BE2C (cell line): ENCODE data around the gene TSBP1.
A peak's percentile ranks its signal among the peaks of the same experiment; 100 is the strongest.

ENCODE experiments used
- DNase-seq: peaks from one replicate; pipeline ENCODE4 v3.0.0-alpha.2; 2020
- H3K27me3 ChIP-seq: fragments of 250-450 bp; sonication (Bioruptor Pico); 2 replicates; pipeline ENCODE4 v1.5.1; 2020; ENCODE audit warnings: mild to moderate bottlenecking
- H3K36me3 ChIP-seq: fragments of 250-450 bp; sonication (Bioruptor Pico); 2 replicates; pipeline ENCODE4 v1.5.1; 2020; ENCODE audit warnings: mild to moderate bottlenecking
- H3K4me1 ChIP-seq: fragments of 250-450 bp; sonication (Bioruptor Pico); 2 replicates; pipeline ENCODE4 v1.5.1; 2020
- H3K4me3 ChIP-seq: 2 replicates; pipeline ENCODE4 v1.5.1; 2011; ENCODE audit warnings: low read depth, low read length
- H3K9me3 ChIP-seq: fragments of 250-450 bp; sonication (Bioruptor Pico); 2 replicates; pipeline ENCODE4 v1.5.1; 2020
- CTCF ChIP-seq: IDR thresholded peaks from 2 replicates; pipeline ENCODE4 v1.5.1; 2012; ENCODE audit warnings: mild to moderate bottlenecking, low read depth, low read length

Gene TSBP1

GRCh38 chr6:32249262-32249661, 122.4 kb downstream of the TSBP1 start:
- Histone ChIP-seq H3K4me1 (no peaks in the 10 kb centered on the region), H3K36me3 (no peaks in the 10 kb centered on the region), H3K9me3 (no peaks in the 10 kb centered on the region), H3K4me3 (no peak overlapping the region), H3K27me3 (peaks cover 6% of the 10 kb centered on the region)
- TF ChIP-seq CTCF, result no peak
- DNase-seq, result no peak

- no peaks in the 10 kb centered on the region for H3K36me3 ChIP-seq
- TF ChIP-seq CTCF, result no peak
- peaks cover 12% of the 10 kb centered on the region for H3K27me3 ChIP-seq
- H3K4me1 ChIP-seq, result no peaks in the 10 kb centered on the region
- no peak overlapping the region for H3K4me3 ChIP-seq
- H3K9me3 ChIP-seq, result no peaks in the 10 kb centered on the region
- no peak for DNase-seq
These were observed 124.3 kb downstream of the TSBP1 start for GRCh38 chr6:32247401-32247800.

GRCh38 chr6:32244946-32245398, 126.7 kb downstream of the TSBP1 start:
- Histone ChIP-seq H3K36me3 (no peaks in the 10 kb centered on the region), H3K9me3 (no peaks in the 10 kb centered on the region), H3K4me3 (no peak overlapping the region), H3K27me3 (peaks cover 23% of the 10 kb centered on the region), H3K4me1 (no peaks in the 10 kb centered on the region)
- peak; percentile 73 for DNase-seq
- TF ChIP-seq CTCF, result peak; percentile 86

GRCh38 chr6:32244270-32244669, 127.4 kb downstream of the TSBP1 start:
- H3K27me3 ChIP-seq, result peaks cover 26% of the 10 kb centered on the region
- no peak for TF ChIP-seq CTCF
- no peak for DNase-seq
- no peak overlapping the region for H3K4me3 ChIP-seq
- no peaks in the 10 kb centered on the region for H3K4me1 ChIP-seq
- H3K9me3 ChIP-seq, result no peaks in the 10 kb centered on the region
- H3K36me3 ChIP-seq, result no peaks in the 10 kb centered on the region
